Endothelial cell of umbilical vein (primary cell): ENCODE measurements around the gene KDM5B. TPM values are rescaled to one million over a fixed set of nuclear protein-coding genes. Genes with fewer than 3 reads are reported as not detected.

Experiments used
- BruUV-seq: library from RNA; stranded (reverse); fragments of 400-500 nt; replicated peaks from 2 replicates; lab custom pipeline; 2021; lab: Mats Ljungman, UMichigan
- CTCF ChIA-PET: fragments of 300-600, 350-600 bp; sonication (Branson Sonifier 250); formaldehyde crosslinking; loops from one replicate; lab custom pipeline; 2021; ENCODE audit warnings: antibody characterized with exemption, inconsistent platforms; lab: Charles Lee
- POLR2A ChIA-PET: fragments of 300-600, 350-600 bp; sonication (Branson Sonifier 250); formaldehyde crosslinking; loops from one replicate; lab custom pipeline; 2021; ENCODE audit warnings: antibody characterized with exemption, inconsistent platforms; lab: Charles Lee
- DNase-seq: peaks from one replicate; pipeline ENCODE4 v3.0.0-alpha.2; 2011; ENCODE audit warnings: low read depth, low spot score
- FAIRE-seq: peaks from 2 replicates; lab custom pipeline; 2011; peaks lifted over from hg19 to GRCh38; lab: Jason Lieb, UNC
- H2AFZ ChIP-seq: 2 replicates; pipeline ENCODE4 v1.6.0; 2012; ENCODE audit warnings: low read depth, low read length, control low read depth, inconsistent platforms
- H3K27ac ChIP-seq: 2 replicates; pipeline ENCODE4 v1.5.1; 2011; ENCODE audit warnings: low read depth, mild to moderate bottlenecking, control low read depth, low read length, moderate library complexity; ENCODE audit not compliant: insufficient read depth
- H3K27me3 ChIP-seq, 2 experiments: 2 replicates each; pipeline versions ENCODE4 v1.6.0 to v1.6.1; 2011; ENCODE audit warnings: low read length in 2 of 2, mixed read lengths in 1 of 2; ENCODE audit not compliant: control insufficient read depth in 2 of 2, insufficient read depth in 2 of 2
- H3K36me3 ChIP-seq, 2 experiments: 2 replicates in 1 of 2; 3 replicates in 1 of 2; pipeline ENCODE4 v1.5.1; 2011; ENCODE audit warnings: low read length in 2 of 2, mild to moderate bottlenecking in 1 of 2, moderate library complexity in 1 of 2; ENCODE audit not compliant: control insufficient read depth in 2 of 2, insufficient read depth in 2 of 2; ENCODE audit errors: extremely low read depth in 1 of 2
- H3K4me1 ChIP-seq: 3 replicates; pipeline ENCODE4 v1.5.1; 2011; ENCODE audit warnings: mild to moderate bottlenecking, low read length; ENCODE audit not compliant: control insufficient read depth, insufficient read depth; ENCODE audit errors: extremely low read depth
- H3K4me2 ChIP-seq: 2 replicates; pipeline ENCODE4 v1.6.1; 2011; ENCODE audit warnings: low read length, control low read depth, mixed read lengths; ENCODE audit not compliant: insufficient read depth
- H3K4me3 ChIP-seq, 3 experiments: fragments of 200-600 bp in 1 of 3; sonication (generic), shearing (Covaris generic) in 1 of 3; replicated peaks in 1 of 3; 2 replicates each; pipeline ENCODE4 v1.5.1; 2011 to 2016; ENCODE audit warnings: control low read depth in 3 of 3, low read length in 3 of 3, mild to moderate bottlenecking in 2 of 3, inconsistent platforms in 1 of 3, low read depth in 1 of 3, moderate library complexity in 1 of 3; ENCODE audit not compliant: insufficient read depth in 1 of 3
- H3K79me2 ChIP-seq: 2 replicates; pipeline ENCODE4 v1.6.0; 2012; ENCODE audit warnings: low read length, inconsistent platforms; ENCODE audit not compliant: control insufficient read depth, insufficient read depth
- H3K9ac ChIP-seq: replicated peaks from 2 replicates; pipeline ENCODE3; 2011; ENCODE audit warnings: low read length, control low read depth; ENCODE audit not compliant: insufficient read depth; ENCODE audit errors: extremely low read depth
- H3K9me1 ChIP-seq: replicated peaks from 3 replicates; pipeline ENCODE4 v1.6.0; 2011; ENCODE audit warnings: mild to moderate bottlenecking, low read length; ENCODE audit not compliant: control insufficient read depth, insufficient read depth; ENCODE audit errors: extremely low read depth
- H3K9me3 ChIP-seq: replicated peaks from 2 replicates; pipeline ENCODE4 v1.5.1; 2012; ENCODE audit warnings: low read length, inconsistent platforms; ENCODE audit not compliant: control insufficient read depth, insufficient read depth
- H4K20me1 ChIP-seq: replicated peaks from 2 replicates; pipeline ENCODE3; 2011; ENCODE audit warnings: mild to moderate bottlenecking, low read length; ENCODE audit not compliant: control insufficient read depth, insufficient read depth; ENCODE audit errors: extremely low read depth
- EZH2 ChIP-seq: IDR thresholded peaks from 2 replicates; pipeline ENCODE4 v1.6.1; 2012; ENCODE audit warnings: borderline replicate concordance, low read depth, mild to moderate bottlenecking, moderate library complexity, low read length, inconsistent platforms; ENCODE audit not compliant: severe bottlenecking
- FOS ChIP-seq: IDR thresholded peaks from 2 replicates; pipeline ENCODE4 v1.6.1; 2011; ENCODE audit warnings: mild to moderate bottlenecking, low read length, moderate library complexity, borderline replicate concordance; ENCODE audit not compliant: insufficient read depth
- GATA2 ChIP-seq: IDR thresholded peaks from 2 replicates; pipeline ENCODE4 v1.7.0; 2011; ENCODE audit warnings: low read depth, mild to moderate bottlenecking, moderate library complexity, mixed read lengths, low read length; ENCODE audit not compliant: insufficient read length, insufficient read depth
- JUN ChIP-seq: IDR thresholded peaks from 2 replicates; pipeline ENCODE4 v1.6.1; 2011; ENCODE audit warnings: borderline replicate concordance, low read depth; ENCODE audit not compliant: insufficient read length, insufficient read depth
- MYC ChIP-seq: IDR thresholded peaks from one replicate; pipeline ENCODE4 v1.6.1; 2011; ENCODE audit warnings: mild to moderate bottlenecking, low read depth, low read length
- POLR2A ChIP-seq: IDR thresholded peaks from 2 replicates; pipeline ENCODE4 v1.6.1; 2012; ENCODE audit warnings: low read depth, mild to moderate bottlenecking, control low read depth, low read length
- POLR2AphosphoS5 ChIP-seq: IDR thresholded peaks from 2 replicates; pipeline ENCODE4 v1.6.1; 2012; ENCODE audit warnings: low read depth, mild to moderate bottlenecking, control low read depth, low read length, moderate library complexity; ENCODE audit not compliant: insufficient read depth
- dilution Hi-C: fragments of 300-500 bp; cut with MboI; formaldehyde crosslinking; loops from one replicate; pipeline ENCODE4 v1.15.0; 2019; ENCODE audit warnings: low sequenced_read_pairs; ENCODE audit not compliant: extremely low pct_ligation_motif_present
- intact Hi-C: fragments of 100-400 bp; cut with micrococcal nuclease; formaldehyde crosslinking; loops from one replicate; pipeline ENCODE4 v1.10.0; 2022
- polyA plus RNA-seq, 4 experiments: library from polyadenylated mRNA; depleted of rRNA in 3 of 4; stranded (reverse) in 3 of 4; unstranded in 1 of 4; fragments of >200 nt; gene quantifications; 2 replicates each; pipeline versions ENCODE4 v1.2.1 to v1.2.3, GENCODE V29; 2011 to 2012; ENCODE audit warnings: missing spikeins in 1 of 4
- total RNA-seq: library from RNA; stranded (reverse); gene quantifications from 2 replicates; pipeline ENCODE4 v1.2.3, GENCODE V29; 2021
- TF ChIP-seq, protein P1 (sequence below): IDR thresholded peaks from 2 replicates; pipeline ENCODE4 v1.6.1; 2011; ENCODE audit not compliant: insufficient read depth, insufficient read length
- TF ChIP-seq, protein P2 (sequence below), 2 donors: IDR thresholded peaks; 1 replicate in 1 of 2; 2 replicates in 1 of 2; pipeline ENCODE4 v1.5.1; 2011; ENCODE audit warnings: low read length in 2 of 2, mild to moderate bottlenecking in 2 of 2, moderate library complexity in 2 of 2, control low read depth in 1 of 2, inconsistent platforms in 1 of 2, low read depth in 1 of 2; ENCODE audit not compliant: insufficient read depth in 1 of 2; ENCODE audit errors: extremely low read depth in 1 of 2

KDM5B gene
- total and polyA plus RNA-seq, 2 donors (not counting 3 experiments of a cell fraction or from before 2014, with no cell fraction given) = 25.2 to 65.5 TPM

DNA sequence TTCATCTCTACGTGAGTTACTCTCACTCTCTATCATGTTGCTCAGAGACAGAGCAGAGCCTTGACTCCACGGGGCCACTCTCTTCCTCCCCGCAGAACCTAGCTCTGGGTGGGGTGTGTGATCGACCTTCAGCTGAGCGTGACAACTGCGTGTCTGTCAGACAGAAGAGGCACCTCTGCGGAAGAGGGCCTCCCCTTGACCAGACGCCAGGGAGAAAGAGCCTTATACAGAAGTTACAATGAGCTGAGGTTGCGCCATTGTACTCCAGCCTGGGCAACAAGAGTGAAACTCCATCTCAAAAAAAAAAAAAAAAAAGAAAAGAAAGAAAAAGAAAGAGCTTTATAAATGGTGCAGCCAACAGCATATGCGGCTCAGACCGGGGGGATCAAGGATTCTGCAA is 120.9 kb downstream of the KDM5B start:
- FAIRE-seq = no peak
- no peaks in the 10 kb centered on the region for H3K79me2 ChIP-seq
- BruUV-seq = no TSS peak
- DNase-seq = no peak
- H3K4me2 ChIP-seq = no peak overlapping the region
- H3K9me3 ChIP-seq = no peaks in the 10 kb centered on the region
- POLR2A ChIA-PET = no interaction called here
- H2AFZ ChIP-seq = no peak overlapping the region
- no peaks in the 10 kb centered on the region for H3K36me3 ChIP-seq
- CTCF ChIA-PET = interaction anchor here (0.6 to 2.0 kb wide), 3 partner anchors 8 to 18 kb away, joined by 3 to 7 read pairs (median 3); no protein-coding TSS in a partner anchor
- no peaks in the 10 kb centered on the region for H3K4me1 ChIP-seq
- no peak overlapping the region for H3K9ac ChIP-seq
- intact Hi-C loops = no loop called here
- TF ChIP-seq MYC (no peak), GATA2 (no peak), POLR2AphosphoS5 (no peak), POLR2A (no peak), JUN (no peak), EZH2 (no peak), FOS (no peak)
- TF ChIP-seq, protein P1, sequence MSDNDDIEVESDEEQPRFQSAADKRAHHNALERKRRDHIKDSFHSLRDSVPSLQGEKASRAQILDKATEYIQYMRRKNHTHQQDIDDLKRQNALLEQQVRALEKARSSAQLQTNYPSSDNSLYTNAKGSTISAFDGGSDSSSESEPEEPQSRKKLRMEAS = no peak
- TF ChIP-seq, protein P2, sequence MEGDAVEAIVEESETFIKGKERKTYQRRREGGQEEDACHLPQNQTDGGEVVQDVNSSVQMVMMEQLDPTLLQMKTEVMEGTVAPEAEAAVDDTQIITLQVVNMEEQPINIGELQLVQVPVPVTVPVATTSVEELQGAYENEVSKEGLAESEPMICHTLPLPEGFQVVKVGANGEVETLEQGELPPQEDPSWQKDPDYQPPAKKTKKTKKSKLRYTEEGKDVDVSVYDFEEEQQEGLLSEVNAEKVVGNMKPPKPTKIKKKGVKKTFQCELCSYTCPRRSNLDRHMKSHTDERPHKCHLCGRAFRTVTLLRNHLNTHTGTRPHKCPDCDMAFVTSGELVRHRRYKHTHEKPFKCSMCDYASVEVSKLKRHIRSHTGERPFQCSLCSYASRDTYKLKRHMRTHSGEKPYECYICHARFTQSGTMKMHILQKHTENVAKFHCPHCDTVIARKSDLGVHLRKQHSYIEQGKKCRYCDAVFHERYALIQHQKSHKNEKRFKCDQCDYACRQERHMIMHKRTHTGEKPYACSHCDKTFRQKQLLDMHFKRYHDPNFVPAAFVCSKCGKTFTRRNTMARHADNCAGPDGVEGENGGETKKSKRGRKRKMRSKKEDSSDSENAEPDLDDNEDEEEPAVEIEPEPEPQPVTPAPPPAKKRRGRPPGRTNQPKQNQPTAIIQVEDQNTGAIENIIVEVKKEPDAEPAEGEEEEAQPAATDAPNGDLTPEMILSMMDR (IDR thresholded peaks at IDR 0.05; ENCODE audit: extremely low read depth in 1 of 2, insufficient read depth in 1 of 2, low read depth in 1 of 2, low read length in 2 of 2) = no peak
- H3K27me3 ChIP-seq = peaks cover 3 to 7% of the 10 kb centered on the region in 2 experiments
- H3K27ac ChIP-seq = no peak overlapping the region
- H3K9me1 ChIP-seq = no peaks in the 10 kb centered on the region
- H4K20me1 ChIP-seq = no peaks in the 10 kb centered on the region
- dilution Hi-C loops = no loop called here
- H3K4me3 ChIP-seq = no peak overlapping the region
